Stimulated activated CD4-positive, alpha-beta T cell treated with anti-CD3 and anti-CD28 coated beads, TNF-alpha, amount 100 ng/mL, for 1 hour (primary cell): ENCODE measurements around the gene C12orf75.
"Not testable (repeated sequence)": the region's sequence is repeated elsewhere in the genome, so short reads cannot be mapped to it uniquely, and the experiment has no call there.

Experiments used
- DNase-seq, 3 donors: peaks; one replicate each; pipeline ENCODE4 v3.0.0-alpha.2; 2020; ENCODE audit warnings: low read depth in 3 of 3, low spot score in 1 of 3

Gene C12orf75

DNA sequence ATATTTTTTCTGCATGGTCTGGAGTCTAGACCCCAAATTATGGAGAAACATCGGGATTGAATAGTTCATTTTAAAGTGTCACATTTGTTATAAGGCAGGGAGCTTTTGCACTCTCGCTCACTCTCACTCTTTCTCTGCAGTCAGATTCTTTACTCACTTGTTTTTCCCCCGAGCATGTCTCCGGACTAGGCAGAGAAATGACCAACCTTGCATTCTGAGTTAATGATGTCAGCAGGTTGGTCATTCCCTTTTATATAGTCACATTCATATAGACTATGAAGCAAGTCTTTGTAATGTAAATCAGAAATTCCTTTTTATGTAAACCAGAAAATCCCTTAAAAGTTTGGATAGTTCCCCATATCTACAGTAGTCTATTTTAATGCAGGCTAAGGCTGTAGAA is 4.1 kb downstream of the C12orf75 start:
- no peak for DNase-seq

DNA sequence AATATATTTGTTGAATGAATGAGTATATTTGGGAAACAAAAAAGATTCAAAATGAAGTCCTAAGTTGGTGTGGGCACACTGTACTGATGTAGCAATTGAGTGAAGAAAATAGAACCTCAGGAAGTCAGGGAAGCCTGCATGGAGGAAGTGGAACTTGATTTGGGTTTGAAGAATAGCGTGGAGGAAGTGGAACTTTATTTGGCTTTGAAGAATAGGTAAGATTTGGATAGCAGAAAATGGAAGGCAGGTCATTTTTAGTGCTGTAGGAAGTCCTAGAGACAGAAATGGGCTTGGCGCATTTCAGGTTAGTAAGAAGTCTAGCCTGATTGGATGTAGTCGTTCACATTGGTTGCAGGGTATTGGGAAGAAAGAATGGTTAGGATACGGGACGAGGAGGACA is 5.4 kb downstream of the C12orf75 start:
- DNase-seq: no peak

DNA sequence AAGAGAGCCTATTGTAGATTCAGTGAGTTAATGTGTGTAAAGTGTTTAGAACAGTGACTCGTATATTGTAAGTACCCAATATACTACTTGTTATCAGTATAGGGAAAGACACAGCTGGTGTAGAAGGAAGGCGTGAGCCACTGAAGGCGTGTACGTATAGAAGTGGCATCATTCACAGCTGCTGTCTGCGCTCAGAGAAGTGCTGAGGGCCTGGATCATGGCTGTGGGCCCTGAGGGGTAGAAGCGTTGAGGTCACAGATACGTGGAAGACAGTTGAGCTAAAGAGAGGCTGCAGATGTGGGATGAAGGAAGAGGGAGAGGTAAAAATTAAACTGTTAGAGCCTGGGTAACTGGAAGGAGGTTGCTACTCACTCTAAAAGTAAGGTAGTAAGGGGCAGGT is 5.9 kb downstream of the C12orf75 start:
- no peak for DNase-seq

DNA sequence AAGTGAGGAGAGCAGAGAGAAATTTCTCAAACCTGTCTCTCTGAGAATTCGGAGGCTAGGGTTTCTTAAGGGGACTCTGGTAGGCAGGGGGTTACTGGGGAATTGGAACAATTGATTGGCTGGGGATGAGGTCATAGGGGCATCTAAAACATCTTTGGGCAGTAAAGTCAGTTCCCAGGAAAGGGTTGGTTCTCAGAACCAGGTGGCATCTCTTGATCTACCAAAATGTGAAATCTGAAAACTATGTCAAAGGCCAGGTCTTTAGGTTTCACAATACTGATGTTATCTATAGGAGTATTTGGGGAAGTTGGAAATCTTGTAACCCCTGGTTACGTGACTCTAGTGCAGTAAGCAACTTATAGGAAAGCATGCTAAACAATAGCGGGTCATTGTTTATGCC is 6.9 kb downstream of the C12orf75 start:
- no peak for DNase-seq

DNA sequence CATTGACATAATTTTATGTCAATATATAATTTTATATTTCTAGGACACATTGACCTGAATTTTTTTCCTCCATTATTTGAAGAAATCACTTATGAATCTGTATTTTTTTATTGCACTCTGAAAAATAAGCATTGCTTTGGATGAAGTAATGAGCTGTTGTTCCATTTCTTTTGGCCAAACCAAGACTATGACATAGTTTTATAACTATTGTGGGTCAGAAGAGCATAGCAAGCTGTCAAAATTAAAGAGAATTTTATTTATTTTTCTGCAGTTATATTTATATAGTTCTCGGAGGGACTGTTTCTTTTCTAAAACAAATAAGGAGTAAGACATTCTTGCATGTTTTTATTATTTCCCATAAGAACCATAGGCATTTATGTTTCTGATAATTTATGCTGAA is 8.5 kb downstream of the C12orf75 start:
- no peak for DNase-seq

DNA sequence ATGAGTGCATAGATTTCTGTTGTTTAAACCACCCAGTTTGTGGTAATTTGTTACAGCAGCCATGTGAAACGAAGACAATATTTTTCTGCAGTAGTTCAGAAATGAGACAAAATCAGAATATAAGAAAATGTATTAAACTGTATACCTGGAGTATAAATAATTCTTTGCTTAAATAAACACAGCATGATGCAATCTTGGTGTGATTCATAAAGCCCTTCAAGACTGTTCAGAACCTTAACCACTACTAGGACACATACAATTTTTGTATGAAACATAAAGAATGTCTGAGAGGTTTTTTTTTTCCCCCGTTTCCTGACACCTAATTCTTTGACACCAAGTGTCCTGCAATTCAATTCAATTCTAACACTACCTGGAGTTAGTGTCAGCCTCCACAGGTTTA is 10.5 kb downstream of the C12orf75 start:
- no peak for DNase-seq

DNA sequence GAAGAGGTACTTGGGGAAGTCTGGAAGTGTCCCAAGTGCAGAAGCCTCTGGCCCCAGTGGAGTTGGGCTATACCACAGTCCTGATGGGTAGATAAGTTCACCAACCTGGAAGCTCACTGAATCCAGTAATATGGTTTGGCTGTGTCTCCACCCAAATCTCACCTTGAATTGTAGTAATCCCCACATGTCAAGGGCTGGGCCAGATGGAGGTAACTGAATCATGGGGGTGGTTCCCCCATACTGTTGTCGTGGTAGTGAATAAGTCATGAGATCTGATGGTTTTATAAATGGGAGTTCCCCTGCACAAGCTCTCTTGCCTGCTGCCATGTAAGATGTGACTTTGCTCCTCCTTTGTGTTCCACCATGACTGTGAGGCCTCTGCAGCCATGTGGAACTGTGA is 11.1 kb downstream of the C12orf75 start:
- DNase-seq: not testable (repeated sequence)

DNA sequence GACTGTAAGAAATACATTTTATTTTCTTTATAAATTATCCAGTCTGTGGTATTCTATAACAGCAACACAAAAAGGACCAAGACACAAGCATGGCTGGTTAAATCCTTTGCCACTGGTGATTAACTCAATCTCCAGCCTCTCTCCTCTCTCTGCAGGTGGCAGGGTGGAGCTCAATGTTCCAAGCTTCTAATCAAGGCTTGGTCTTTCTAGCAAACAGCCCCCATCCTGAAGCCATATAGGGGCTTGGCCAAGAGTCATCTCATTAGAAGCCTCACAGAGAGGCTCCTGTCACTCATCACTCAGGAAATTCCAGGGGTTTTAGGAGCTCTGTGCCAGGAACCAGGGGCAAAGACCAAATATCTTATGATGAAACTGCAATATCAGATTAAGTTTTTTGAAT is 12.0 kb downstream of the C12orf75 start:
- no peak for DNase-seq

DNA sequence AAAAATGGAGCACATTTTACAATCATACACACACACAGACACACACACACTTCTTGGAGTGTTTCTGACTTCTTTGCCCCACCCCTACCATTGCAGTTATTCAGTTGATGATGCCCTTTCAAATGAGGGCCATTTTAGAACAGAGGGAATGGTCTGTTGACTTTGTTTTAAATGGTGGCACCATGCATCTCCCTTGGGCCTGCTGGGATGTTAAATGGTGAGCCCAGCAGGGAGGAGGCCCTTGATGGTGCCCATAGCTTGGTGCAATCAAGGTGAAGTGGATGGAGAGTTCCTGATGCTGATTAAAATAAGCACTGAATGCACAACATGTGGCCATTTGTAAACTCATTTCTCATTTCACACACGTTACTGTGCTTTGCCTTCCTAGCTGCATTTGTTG is 13.3 kb downstream of the C12orf75 start:
- no peak for DNase-seq

DNA sequence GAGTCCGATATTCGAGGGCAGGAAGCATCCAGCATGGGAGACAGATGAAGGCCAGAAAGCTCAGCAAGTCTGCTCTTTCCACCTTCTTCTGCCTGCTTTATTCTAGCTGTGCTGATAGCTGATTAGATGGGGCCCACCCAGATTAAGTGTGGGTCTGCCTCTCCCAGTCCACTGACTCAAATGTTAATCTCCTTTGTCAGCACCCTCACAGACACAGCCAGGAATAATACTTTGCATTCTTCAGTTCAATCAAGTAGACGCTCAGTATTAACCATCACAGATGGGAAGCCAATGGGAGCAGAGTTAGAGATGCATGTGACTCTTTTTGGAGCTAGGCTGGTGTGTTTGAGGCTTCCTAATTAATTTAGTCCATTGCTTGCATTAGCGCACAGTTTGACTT is 17.0 kb downstream of the C12orf75 start:
- DNase-seq: no peak

DNA sequence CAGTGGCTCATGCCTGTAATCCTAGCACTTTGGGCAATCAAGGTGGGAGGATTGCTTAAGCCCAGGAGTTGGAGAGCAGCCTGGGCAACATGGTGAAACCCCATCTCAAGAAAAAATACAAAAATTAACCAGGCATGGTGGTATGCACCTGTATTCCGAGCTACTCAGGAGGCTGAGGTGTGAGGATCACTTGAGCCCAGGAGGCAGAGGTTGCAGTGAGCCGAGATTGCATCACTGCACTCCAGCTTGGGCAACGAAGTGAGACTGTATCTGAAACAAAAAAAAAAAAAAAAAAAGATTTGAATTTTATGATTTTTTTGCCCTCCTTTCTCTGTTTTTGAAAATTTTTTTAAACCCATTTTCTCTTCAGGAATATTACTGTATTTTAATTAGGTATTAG is 17.7 kb downstream of the C12orf75 start:
- no peak for DNase-seq

DNA sequence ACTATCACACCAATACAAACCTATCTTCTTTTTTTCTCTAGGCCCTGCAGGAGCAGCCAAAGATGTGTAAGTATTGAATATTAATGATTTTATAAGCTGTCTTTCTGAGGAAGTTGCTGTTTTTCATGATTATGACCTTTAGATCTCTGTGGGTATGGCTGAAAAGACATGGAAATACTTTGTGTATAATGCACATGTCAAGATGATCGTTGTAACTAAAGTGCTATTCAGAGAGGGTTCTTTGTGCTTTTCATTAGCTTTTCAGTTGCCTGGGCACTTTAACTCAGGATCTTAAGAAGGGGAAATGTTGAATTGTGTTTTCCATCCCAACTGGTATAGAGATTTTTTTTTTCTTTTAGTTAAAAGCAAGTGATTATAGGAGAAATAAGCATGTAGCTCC is 18.1 kb downstream of the C12orf75 start:
- no peak for DNase-seq

DNA sequence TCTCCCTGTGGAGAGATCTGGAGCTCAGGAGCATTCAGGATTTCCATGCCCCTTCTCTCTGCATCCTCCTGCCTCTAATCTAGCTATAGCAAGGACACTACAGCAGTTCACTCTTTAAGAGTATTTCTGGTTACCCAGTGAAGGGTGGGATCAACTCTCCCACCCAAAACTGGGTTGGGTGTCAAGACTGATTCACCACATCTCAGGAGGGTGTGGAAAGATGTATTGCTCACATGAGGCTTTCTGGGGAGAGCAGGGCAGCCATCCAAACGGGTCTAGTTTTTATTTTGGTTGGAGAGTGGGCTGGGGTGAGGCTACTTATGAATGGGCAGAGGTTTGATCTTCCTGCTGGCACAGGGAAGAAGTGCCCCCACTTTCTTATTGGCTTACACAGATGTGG is 18.6 kb downstream of the C12orf75 start:
- no peak for DNase-seq

DNA sequence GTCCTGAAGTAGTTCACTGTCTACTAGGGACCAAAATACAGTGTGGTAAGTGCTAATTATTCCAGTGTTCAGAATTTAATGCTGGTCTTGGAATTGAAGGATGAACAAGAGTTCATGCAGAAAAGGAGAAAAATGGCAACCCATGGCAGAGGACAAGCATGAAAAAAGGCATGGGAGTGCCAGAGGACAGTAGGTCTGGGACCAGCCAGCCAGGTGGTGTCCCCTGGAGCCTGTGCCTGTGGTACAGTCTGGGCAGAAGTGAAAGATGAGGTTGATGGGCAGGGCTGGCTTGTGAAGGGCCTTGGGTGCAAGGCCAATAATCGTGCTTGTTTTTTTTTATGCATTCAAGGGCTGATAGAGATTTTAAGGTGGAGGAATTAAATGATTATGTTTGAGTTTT is 21.0 kb downstream of the C12orf75 start:
- no peak for DNase-seq

DNA sequence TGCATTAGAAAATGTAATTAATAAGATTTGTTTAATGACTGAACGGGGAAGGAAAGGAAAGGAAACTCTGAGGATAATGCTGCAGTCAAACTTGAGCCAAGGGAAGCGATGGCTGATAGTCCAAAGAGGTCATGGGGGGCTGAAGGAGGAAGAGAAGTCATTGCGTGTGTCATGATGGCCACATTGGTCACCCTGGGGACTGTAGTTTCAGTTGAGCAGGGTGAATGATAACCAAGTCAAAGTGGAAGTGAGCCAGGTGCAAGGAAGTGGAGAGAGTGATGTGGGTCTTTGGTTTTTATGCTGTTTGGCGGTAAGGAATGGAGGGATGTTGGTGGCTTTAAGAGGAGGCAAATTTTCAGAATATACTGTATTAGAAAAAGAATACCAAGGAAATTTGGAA is 21.6 kb downstream of the C12orf75 start:
- no peak for DNase-seq

DNA sequence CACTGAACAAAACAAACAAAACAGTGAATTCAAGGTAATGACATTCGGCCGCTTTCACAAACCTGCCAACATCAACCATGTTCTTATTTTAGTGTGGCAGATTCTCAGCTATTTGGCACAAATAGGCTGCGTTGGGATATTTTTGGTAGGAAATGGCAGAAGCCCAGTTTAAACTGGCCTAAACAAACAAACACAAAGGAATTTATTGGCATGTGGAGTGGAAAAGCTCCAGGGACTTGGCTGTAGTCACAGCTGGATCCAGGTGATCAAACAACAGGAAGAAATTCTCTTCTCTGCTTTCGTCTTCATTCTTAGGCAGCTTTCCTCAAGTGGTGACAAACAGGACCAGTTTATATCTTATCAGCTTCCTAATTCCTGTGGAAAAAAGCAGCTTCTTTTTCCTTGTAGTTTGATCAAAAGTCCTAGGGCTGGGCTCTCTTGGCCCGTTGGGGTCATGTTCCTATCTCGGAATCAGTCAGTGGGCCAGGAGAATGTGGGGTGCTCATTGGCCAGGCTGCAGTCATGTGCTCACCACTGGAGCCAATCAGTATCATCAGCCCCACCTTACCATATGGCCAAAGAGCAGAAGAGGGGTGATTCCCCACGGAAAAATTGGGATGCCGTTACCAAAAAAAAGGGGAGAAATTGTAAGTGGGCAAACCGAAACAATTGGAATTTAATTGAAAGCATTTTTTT is 22.6 kb downstream of the C12orf75 start:
- DNase-seq: no peak

DNA sequence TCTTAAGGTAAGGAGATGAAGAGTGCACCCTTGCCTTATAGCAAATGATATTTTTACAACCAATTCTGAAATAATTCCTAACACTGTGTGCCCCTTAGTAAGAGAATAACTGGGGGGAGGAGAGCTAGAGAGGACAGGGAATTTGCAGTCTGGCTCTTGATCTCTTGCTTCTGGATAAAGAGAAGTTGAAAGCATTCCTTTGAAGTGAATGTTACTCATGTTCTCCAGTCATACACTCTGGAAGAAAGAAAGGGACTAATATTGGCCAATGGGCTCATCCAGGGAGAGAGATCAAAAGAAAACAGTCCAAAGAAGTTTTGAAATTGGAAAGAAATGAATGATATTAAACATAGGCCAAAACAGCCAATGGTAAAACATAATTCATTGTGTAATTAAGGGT is 25.3 kb downstream of the C12orf75 start:
- no peak for DNase-seq

DNA sequence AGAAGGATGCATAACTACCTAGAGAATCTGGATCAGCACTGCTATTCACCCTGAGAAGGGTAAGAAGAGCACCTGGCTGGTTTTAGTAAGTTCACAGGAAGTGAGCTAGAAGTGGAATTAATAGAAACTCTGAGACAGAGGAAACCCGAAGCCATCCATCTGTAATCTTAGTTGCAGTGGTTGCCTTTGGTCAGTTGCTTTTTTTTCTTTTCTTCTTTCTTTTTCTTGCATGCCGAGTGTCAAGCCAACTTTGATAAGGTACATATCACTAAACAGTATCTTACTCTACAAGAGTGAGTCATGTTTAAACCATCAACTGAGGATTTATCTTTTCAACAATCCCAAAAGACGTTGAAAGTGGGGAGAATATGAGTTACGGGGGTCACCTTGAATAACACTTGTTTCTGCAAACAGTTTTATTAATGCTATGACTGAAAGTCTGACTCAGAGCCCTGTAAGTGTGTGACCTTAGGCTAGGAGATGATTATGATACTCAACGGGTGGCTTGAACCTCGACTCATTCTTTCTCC is 26.7 kb downstream of the C12orf75 start:
- no peak for DNase-seq

DNA sequence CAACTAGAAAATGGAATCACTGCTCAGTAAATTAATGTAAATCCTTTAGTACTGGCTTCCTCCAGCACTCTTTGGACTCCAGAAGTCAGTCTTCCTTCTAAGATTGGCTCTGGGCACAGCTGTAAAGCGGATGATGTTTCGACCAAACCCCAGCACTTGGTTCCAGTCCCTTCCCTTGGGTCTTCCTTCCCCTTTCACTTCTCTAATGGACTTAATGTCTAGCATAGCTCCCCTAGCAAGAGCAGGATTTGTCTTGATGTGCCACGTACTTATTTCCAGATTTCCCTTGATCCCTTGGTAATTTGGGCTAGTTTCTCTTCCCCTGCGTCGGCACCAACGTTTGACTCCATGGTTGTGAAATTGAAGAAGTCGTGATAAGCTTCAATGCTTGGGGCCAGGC is 28.3 kb downstream of the C12orf75 start:
- no peak for DNase-seq

DNA sequence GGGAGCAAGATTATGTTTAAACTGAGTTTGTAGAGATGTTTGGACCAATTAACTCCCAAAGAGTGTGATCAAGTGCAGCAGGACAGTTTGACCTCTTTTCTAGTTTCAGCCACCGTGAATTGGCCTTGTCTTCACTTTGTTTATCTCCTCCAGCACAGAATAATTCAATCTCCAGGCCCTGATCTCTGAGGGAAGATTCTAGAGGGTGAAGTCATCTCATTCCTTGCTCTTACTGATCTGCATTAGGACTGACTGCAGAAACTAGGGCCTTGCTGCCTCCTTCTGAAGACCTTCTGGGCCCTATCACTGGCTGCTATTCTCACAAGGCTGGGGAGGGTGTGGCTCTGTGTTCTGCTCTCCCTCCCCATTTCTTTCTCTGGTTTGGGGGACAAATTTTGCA is 29.4 kb downstream of the C12orf75 start:
- DNase-seq: no peak

DNA sequence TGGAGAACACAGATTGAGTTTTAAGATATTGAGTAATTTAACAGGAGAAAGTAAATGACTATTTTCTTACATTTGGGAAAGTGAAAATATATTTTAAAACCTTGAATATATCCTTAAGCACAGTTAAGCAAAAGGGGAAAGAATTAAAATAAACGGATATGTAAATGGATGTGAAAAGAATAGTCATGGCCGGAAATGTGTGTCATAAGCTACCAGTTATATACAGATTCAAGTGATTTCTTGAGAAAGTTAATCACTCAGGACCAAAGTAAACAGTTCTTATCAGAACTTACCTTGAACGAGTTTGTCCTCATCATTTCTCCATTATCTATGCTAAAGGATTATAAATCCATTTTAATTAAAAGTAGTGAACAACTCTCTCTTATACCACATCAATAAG is 33.4 kb downstream of the C12orf75 start:
- no peak for DNase-seq

DNA sequence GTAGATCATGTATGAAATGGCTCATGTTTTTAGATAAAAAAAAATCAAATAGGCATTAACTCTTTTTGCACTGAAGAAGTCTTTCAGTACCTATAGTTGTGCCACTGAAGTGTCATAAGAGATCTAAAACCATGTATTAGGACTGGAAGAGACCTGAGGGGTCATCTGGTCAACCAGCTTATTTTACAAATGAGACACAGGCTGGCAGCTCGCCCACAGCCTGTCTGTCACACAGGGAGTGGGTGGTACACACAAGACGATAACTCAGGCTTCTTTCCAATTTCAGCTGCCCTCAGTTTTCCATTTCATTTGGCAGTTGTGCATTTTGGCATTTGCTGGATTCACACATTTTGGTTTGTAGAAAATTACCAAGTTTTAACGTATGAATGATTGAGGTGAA is 34.7 kb downstream of the C12orf75 start:
- DNase-seq: no peak

DNA sequence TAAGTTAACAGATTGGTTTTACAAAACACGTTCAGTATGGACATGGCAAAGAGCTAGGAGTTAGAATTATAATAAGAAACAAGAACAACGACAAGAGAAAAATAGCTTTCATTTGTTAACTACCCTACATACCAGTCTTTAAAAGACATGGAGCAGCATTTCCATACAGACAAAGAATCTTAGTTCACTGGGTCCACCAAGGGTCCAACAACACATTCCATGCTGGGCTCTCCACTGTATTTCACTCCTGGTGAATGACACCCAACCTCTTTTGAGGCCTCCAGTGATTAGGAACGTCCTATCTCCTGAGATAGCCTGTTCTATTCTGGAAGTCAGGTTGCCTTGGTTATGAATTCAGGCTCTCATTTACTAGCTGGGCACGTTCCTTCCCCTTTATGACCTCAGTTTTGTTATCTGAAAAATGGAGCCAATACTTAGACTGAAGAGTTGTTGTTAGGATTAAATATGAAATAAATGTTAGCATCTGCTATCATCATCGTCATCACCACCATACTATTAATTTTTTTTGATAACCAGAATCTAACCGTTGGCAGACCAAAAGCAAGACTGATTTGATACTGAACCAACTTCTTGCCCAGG is 37.7 kb downstream of the C12orf75 start:
- DNase-seq: no peak
